ENCODE data around the gene BUB1.

BUB1 gene

DNA sequence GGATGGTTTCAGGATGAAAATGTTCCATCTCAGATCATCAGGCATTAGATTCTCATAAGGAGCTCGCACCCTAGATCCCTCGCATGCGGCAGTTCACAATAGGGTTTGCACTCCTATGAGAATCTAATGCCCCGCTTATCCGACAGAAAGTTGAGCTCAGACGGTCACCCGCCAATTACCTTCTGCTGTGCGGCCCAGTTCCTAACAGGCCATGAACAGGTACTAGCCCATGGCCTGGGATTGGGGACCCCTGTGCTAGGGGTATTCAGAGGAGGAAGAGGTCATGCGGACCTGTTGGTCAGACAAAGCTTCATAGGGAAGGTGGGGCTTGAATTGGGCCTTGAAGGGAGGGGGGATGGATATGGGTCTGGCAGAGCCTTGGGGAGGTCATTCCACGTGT is 4.4 kb upstream of the BUB1 start:
- peaks cover 10% of the 10 kb centered on the region for H3K36me3 Mint-ChIP-seq (ENCODE audit: insufficient read depth)
- H3K4me1 Mint-ChIP-seq, result peaks cover 11% of the 10 kb centered on the region
- ATAC-seq (replicated peaks; ENCODE audit: extremely low read depth, poor library complexity, severe bottlenecking), result no peak
- H3K27me3 Mint-ChIP-seq, result no peaks in the 10 kb centered on the region
- H3K27ac Mint-ChIP-seq (ENCODE audit: low read depth), result no peak overlapping the region
- no peaks in the 10 kb centered on the region for H3K9me3 Mint-ChIP-seq
- H3K4me3 Mint-ChIP-seq, result no peak overlapping the region
- no peak for DNase-seq (ENCODE audit: low spot score in 2 of 2)

DNA sequence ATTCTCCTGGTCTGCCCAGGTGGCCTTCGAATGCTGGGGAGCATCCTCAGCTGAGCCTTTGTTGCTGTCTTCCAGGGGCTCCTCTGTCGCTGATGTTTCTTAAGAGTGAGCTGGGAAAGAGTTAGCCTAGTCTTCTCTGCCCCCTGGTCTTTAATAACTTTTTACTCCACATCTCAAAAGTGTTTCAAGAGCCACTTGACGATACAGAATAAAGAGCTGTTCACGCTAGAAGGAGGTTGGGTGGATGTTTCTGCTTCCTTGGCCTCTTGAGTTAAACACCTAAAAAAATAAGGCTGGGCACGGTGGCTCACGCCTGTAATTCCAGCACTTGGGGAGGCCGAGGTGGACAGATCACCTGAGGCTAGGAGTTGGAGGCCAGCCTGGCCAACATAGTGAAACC is 2.8 kb upstream of the BUB1 start:
- H3K4me3 Mint-ChIP-seq, result no peak overlapping the region

DNA sequence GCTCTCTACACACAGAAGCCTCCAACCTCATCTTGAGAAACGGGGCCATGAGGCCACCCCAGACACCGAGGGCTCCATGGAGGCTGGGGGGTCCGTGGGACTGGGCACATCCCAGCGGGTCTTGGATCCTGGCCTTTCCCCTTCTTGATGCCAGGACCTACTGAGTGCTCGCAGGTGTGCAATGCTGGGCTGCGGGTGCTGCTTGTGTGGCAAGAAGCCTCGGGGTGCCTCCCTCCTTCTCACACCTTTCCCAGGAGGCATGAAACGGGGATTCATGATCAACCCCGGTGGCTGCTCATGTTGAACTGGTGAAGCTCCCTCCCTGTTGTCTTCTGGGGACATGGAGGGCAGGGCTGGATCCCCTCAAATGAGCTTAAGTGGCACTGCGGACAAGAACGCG is 2.0 kb upstream of the BUB1 start:
- DNase-seq (ENCODE audit: low spot score in 2 of 2), result no peak
- Mint-ChIP-seq H3K27me3 (no peaks in the 10 kb centered on the region), H3K36me3 (ENCODE audit: insufficient read depth) (peaks cover 12% of the 10 kb centered on the region), H3K4me3 (no peak overlapping the region), H3K27ac (ENCODE audit: low read depth) (no peak overlapping the region), H3K4me1 (peaks cover 17% of the 10 kb centered on the region), H3K9me3 (no peaks in the 10 kb centered on the region)
- ATAC-seq (replicated peaks; ENCODE audit: extremely low read depth, poor library complexity, severe bottlenecking), result no peak

More for the DNA sequence above, 2.8 kb upstream of the BUB1 start:
- no peaks in the 10 kb centered on the region for H3K27me3 Mint-ChIP-seq
- H3K4me1 Mint-ChIP-seq, result peaks cover 11% of the 10 kb centered on the region
- H3K36me3 Mint-ChIP-seq (ENCODE audit: insufficient read depth), result peaks cover 10% of the 10 kb centered on the region
- H3K9me3 Mint-ChIP-seq, result no peaks in the 10 kb centered on the region
- H3K27ac Mint-ChIP-seq (ENCODE audit: low read depth), result no peak overlapping the region
- DNase-seq (ENCODE audit: low spot score in 2 of 2), result no peak
- ATAC-seq (replicated peaks; ENCODE audit: extremely low read depth, poor library complexity, severe bottlenecking), result no peak

DNA sequence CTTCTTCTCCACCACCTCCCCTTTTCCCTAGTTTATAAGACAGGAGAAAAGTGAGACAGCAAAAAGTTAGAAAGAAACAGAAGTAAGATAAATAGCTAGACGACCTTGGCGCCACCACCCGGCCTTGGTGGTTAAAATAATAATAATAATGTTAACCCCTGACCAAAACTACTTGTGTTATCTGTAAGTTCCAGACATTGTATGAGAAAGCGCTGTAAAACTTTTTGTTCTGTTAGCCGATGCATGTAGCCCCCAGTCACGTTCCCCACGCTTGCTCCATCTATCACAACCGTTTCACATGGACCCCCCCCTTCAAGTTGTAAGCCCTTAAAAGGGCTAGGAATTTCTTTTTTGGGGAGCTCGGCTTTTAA is 1.5 kb upstream of the BUB1 start:
- H3K4me1 Mint-ChIP-seq, result peaks cover 21% of the 10 kb centered on the region
- H3K36me3 Mint-ChIP-seq (ENCODE audit: insufficient read depth), result peaks cover 12% of the 10 kb centered on the region
- H3K27ac Mint-ChIP-seq (ENCODE audit: low read depth), result no peak overlapping the region
- no peaks in the 10 kb centered on the region for H3K27me3 Mint-ChIP-seq
- H3K4me3 Mint-ChIP-seq, result peak overlapping the region; percentile 89
- ATAC-seq (replicated peaks; ENCODE audit: extremely low read depth, poor library complexity, severe bottlenecking), result no peak
- DNase-seq (ENCODE audit: low spot score in 2 of 2), result no peak
- H3K9me3 Mint-ChIP-seq, result no peaks in the 10 kb centered on the region

DNA sequence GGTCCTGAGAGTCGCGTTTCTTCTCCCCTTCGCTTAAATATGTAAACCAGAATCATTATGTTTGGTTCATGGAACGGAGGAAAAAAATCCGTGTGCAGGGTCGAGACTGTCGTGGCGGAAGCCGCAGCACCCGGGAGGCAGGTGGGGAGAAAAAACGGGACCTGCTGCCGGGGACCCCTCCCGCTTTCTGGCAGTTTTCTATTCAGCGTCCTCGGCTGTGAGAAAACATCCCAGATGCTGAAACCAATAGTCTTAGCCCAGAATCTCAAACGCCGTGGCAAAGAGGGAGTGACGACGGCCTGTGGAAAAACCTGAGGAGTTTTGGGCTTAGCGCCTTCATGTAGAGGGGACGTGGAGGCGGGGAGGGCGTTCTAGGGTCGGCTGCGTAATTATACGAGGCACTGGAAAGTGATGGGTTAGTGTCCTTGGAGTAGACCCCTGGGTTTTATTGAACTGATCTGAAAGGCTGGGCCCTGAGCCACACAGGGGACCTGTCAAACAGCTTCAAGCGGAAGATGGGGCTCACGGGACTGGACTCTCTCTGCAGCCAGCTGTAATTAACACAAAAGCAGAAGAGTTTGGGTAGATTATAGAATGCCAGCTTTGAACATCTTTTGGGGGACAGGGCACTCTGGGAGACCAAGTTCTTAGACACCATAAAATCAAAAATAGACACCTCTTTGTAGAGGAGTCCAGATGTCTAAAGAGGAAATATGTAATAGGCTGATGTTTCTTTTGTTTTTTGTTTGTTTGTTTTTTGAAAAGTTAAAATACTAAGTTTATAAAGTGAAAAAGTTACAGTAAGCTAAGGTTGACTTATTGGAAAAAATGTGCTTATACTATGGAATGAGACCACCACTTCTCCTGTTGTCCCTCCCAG is 834 bp upstream of the BUB1 start:
- peaks cover 12% of the 10 kb centered on the region for H3K36me3 Mint-ChIP-seq (ENCODE audit: insufficient read depth)
- peak overlapping the region; percentile 89 for H3K27ac Mint-ChIP-seq (ENCODE audit: low read depth)
- no peaks in the 10 kb centered on the region for H3K27me3 Mint-ChIP-seq
- no peaks in the 10 kb centered on the region for H3K9me3 Mint-ChIP-seq
- H3K4me1 Mint-ChIP-seq, result peaks cover 21% of the 10 kb centered on the region
- DNase-seq (ENCODE audit: low spot score in 2 of 2) (no peak), ATAC-seq (replicated peaks; ENCODE audit: extremely low read depth, poor library complexity, severe bottlenecking) (no peak)
- H3K4me3 Mint-ChIP-seq, result peak overlapping the region; percentile 89

DNA sequence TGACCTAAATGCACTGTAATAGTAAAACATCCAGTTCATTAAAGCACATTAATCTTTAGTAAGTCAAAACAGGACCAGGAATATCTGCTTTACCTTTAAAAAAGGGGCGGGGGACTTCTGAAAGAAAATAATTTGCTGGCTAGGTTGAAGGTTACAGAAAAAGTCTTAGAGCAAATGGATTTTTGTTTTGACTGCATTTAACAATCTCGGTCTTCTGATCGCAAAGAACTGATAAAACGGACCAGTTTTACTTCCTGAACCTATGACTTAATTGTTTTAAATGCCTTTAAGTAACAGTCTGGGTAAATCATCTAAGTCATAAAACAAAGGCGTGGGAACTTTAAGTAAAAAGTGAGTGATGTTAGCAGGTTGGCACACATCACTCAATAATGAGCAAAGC is 783 bp downstream of the BUB1 start:
- no peak for DNase-seq (ENCODE audit: low spot score in 2 of 2)
- Mint-ChIP-seq H3K27me3 (no peaks in the 10 kb centered on the region), H3K27ac (ENCODE audit: low read depth) (peak overlapping the region; percentile 89), H3K36me3 (ENCODE audit: insufficient read depth) (peaks cover 12% of the 10 kb centered on the region), H3K4me3 (peak overlapping the region; percentile 89), H3K4me1 (peaks cover 21% of the 10 kb centered on the region), H3K9me3 (no peaks in the 10 kb centered on the region)
- ATAC-seq (replicated peaks; ENCODE audit: extremely low read depth, poor library complexity, severe bottlenecking), result no peak

DNA sequence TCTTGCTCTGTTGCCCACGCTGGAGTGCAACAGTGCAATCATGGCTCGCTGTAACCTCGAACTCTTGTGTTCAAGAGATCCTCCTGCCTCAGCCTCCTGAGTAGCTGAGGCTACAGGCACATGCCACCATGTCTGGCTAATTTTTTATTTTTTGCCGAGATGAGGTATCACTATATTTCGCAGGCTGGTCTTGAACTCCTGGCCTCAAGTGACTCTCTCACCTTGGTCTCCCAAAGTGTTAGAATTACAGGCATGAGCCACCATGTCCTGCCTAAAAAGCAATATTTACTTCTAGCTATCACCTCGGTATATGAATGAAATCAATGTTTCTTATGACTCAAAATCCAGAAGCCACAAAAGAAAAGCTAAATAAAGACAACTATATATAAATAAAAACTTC is 2.2 kb downstream of the BUB1 start:
- Mint-ChIP-seq H3K36me3 (ENCODE audit: insufficient read depth) (peaks cover 14% of the 10 kb centered on the region), H3K9me3 (no peaks in the 10 kb centered on the region), H3K4me1 (peaks cover 21% of the 10 kb centered on the region), H3K4me3 (no peak overlapping the region), H3K27ac (ENCODE audit: low read depth) (peak overlapping the region; percentile 47), H3K27me3 (no peaks in the 10 kb centered on the region)
- ATAC-seq (replicated peaks; ENCODE audit: extremely low read depth, poor library complexity, severe bottlenecking) (no peak), DNase-seq (ENCODE audit: low spot score in 2 of 2) (no peak)

DNA sequence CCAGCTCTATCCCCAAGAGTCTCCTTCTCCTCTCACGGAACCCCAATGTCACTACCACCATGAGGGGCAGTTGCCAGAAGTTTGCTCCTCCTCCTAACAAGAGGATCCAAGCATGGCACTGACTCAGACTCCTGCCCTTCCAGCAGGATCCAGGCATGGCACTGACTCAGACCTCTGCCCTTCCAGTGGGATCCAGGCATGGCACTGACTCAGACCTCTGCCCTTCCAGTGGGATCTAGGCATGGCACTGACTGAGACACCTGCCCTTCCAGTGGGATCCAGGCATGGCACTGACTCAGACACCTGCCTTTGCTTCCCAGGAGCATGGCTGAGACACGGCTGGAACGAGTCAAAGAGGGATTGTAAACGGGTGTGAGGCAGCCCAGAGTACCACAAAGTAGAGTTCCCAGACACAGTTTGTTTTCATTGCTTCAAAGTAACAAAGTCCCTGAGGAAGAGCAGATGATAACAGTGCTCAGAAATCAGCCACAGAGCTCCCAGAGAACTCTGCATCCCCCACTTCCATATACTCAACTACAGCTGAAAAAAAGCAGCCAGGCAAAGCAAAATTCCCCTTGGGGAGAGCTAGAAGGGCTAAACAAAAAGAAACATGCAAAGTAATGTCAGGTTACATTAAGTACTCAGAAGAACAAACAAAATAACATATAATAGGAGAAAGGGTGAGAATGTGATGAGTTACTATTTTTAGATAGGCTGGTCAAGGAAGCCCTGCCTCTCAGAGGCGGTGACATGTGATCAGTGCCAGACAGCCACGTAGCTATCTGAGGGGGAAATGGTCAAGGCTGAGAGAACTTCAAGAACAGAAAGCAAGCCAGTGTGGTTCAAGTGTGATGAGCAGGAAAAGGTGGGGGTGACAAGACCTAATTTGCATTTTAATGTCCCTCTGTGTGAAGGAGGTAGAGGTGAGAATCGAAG is 3.0 kb downstream of the BUB1 start:
- peaks cover 21% of the 10 kb centered on the region for H3K4me1 Mint-ChIP-seq
- peak overlapping the region; percentile 56 for H3K4me3 Mint-ChIP-seq
- H3K27ac Mint-ChIP-seq (ENCODE audit: low read depth), result peak overlapping the region; percentile 47
- peaks cover 14% of the 10 kb centered on the region for H3K36me3 Mint-ChIP-seq (ENCODE audit: insufficient read depth)
- peak; percentile 85 for ATAC-seq (replicated peaks; ENCODE audit: extremely low read depth, poor library complexity, severe bottlenecking)
- no peaks in the 10 kb centered on the region for H3K27me3 Mint-ChIP-seq
- no peaks in the 10 kb centered on the region for H3K9me3 Mint-ChIP-seq
- DNase-seq (ENCODE audit: low spot score in 2 of 2), result peak in 1 of 2 donors; percentile 69

DNA sequence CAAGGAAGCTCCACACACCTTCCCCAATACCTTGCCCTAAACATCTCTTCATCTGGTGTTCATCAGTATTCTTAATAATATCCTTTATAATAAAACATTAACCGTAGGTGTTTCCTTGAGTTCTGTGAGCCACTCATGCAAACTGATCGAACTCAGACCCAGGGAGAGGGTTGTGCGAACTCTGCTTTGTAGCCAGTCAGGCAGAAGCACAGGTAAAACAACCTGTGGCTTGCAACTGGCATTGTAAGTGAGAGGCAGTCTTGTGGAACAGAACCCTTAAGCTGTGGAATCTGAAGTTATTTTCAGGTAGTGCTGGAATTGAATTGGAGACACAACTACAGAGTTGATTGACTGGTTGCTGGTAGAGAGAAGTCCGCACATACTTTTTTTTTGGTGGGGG is 4.7 kb downstream of the BUB1 start:
- no peaks in the 10 kb centered on the region for H3K9me3 Mint-ChIP-seq
- peaks cover 12% of the 10 kb centered on the region for H3K4me1 Mint-ChIP-seq
- no peak overlapping the region for H3K27ac Mint-ChIP-seq (ENCODE audit: low read depth)
- ATAC-seq (replicated peaks; ENCODE audit: extremely low read depth, poor library complexity, severe bottlenecking), result no peak
- H3K36me3 Mint-ChIP-seq (ENCODE audit: insufficient read depth), result peaks cover 16% of the 10 kb centered on the region
- no peak for DNase-seq (ENCODE audit: low spot score in 2 of 2)
- no peak overlapping the region for H3K4me3 Mint-ChIP-seq
- H3K27me3 Mint-ChIP-seq, result no peaks in the 10 kb centered on the region

DNA sequence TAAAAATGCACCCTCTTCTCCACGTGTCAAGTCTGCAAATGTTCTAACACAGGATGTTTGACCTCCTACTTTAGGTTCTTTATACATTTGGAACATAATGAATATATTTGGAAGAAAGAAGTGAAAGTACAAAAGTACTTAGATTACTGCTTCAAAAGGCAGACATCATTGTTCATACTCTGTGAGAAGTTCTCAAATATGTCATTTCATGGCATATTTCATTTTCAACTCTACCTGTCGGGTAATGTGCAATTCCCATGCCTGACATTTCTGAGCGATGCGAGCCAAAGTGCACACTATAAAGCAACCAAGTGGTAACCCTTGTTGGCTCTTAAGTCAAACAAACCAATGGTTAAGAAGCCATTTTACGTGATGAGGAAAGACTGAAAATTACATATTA is 7.0 kb downstream of the BUB1 start:
- Mint-ChIP-seq H3K27me3 (no peaks in the 10 kb centered on the region), H3K27ac (ENCODE audit: low read depth) (no peak overlapping the region), H3K9me3 (no peaks in the 10 kb centered on the region), H3K4me1 (peaks cover 10% of the 10 kb centered on the region), H3K4me3 (no peak overlapping the region), H3K36me3 (ENCODE audit: insufficient read depth) (peaks cover 10% of the 10 kb centered on the region)
- ATAC-seq (replicated peaks; ENCODE audit: extremely low read depth, poor library complexity, severe bottlenecking), result no peak
- DNase-seq (ENCODE audit: low spot score in 2 of 2), result no peak

DNA sequence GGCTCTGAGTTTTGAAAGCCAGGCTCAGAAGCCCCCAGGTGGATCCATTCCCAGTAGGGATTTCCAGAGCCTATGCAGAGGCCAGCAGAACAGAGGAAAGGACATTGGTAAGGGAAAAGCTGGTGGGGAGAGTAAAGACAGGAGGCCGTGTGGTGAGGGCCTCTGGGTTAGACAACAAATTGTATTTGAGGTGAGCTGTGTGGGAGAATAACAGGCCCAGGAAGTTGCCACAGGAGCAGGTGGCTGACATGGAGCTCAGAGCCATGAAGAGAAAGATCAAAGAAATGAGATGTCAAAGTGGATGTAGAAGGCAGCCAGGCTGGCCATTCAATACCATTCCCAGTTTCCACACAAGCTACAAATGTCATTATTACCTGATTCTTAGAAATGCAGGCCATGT is 8.8 kb downstream of the BUB1 start:
- no peak for DNase-seq (ENCODE audit: low spot score in 2 of 2)
- ATAC-seq (replicated peaks; ENCODE audit: extremely low read depth, poor library complexity, severe bottlenecking), result no peak
- Mint-ChIP-seq H3K36me3 (ENCODE audit: insufficient read depth) (peaks cover 10% of the 10 kb centered on the region), H3K27ac (ENCODE audit: low read depth) (no peak overlapping the region), H3K4me3 (no peak overlapping the region), H3K9me3 (no peaks in the 10 kb centered on the region), H3K4me1 (no peaks in the 10 kb centered on the region), H3K27me3 (no peaks in the 10 kb centered on the region)

DNA sequence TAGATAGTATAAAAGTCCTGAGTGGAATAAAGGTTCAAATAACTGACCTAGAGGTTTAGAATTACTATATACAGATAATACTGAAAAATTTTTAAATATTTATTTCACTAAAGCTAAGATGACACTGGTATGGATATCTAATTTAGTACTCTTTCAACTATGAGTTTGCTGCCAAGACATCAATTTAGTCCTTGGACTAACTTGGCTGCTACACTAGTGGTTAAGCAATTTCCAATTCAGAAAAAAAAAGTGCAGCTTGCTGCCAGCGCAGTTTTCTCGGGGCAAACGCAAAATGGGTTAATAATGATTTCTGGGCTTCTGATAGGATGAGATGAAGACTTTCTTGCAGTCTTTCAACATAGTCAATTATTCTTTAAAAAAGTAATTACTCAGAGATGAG is 10.8 kb downstream of the BUB1 start:
- Mint-ChIP-seq H3K27me3 (no peaks in the 10 kb centered on the region), H3K4me1 (no peaks in the 10 kb centered on the region), H3K9me3 (no peaks in the 10 kb centered on the region), H3K4me3 (no peak overlapping the region), H3K36me3 (ENCODE audit: insufficient read depth) (peaks cover 10% of the 10 kb centered on the region), H3K27ac (ENCODE audit: low read depth) (no peak overlapping the region)
- DNase-seq (ENCODE audit: low spot score in 2 of 2) (no peak), ATAC-seq (replicated peaks; ENCODE audit: extremely low read depth, poor library complexity, severe bottlenecking) (no peak)

DNA sequence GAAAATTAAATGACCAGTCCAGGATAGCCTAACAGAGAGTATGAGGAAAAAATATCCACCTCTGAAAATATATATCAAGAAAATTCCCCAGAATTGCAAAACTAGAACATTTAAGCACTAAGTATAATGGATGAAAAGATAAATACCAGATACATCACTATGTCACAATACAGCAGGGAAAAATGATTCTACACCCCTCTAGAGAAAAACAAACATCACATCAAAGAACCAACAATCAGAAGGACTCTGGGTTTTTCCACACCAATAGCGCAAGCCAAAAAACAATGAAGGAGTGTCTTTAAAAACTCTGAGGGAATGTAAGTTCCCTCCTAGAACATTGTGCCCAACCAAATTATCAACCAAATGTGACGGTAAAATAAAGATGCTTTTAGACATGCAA is 13.7 kb downstream of the BUB1 start:
- Mint-ChIP-seq H3K36me3 (ENCODE audit: insufficient read depth) (peaks cover 9% of the 10 kb centered on the region), H3K4me3 (no peak overlapping the region), H3K9me3 (no peaks in the 10 kb centered on the region), H3K27ac (ENCODE audit: low read depth) (no peak overlapping the region), H3K4me1 (no peaks in the 10 kb centered on the region), H3K27me3 (no peaks in the 10 kb centered on the region)
- DNase-seq (ENCODE audit: low spot score in 2 of 2) (no peak), ATAC-seq (replicated peaks; ENCODE audit: extremely low read depth, poor library complexity, severe bottlenecking) (no peak)

Data from central memory CD8-positive, alpha-beta T cell (primary cell).